HEK293T (cell line): ENCODE data around the gene FARSA.
A peak's percentile ranks its signal among the peaks of the same experiment; 100 is the strongest.

Experiments used
- CTCF ChIA-PET: fragments of 350-600 bp; formaldehyde crosslinking; extraction: SDS; loops from one replicate; lab custom pipeline; 2021; ENCODE audit warnings: antibody characterized with exemption, inconsistent platforms; lab: Yijun Ruan, JAX
- POLR2A ChIA-PET: fragments of 350-600 bp; formaldehyde crosslinking; extraction: SDS; loops from one replicate; lab custom pipeline; 2020; ENCODE audit warnings: antibody characterized with exemption, inconsistent platforms; lab: Yijun Ruan, JAX
- DNase-seq: peaks from one replicate; pipeline ENCODE4 v3.0.0; 2012; ENCODE audit warnings: mixed read lengths; ENCODE audit errors: extremely low spot score
- ARNT ChIP-seq: fragments of 450-650 bp; IDR thresholded peaks from 2 replicates; pipeline ENCODE4 v1.6.1; 2017; ENCODE audit warnings: mild to moderate bottlenecking
- BHLHE40 ChIP-seq: fragments of 450-650 bp; IDR thresholded peaks from 2 replicates; pipeline ENCODE4 v1.6.1; 2016; ENCODE audit warnings: mild to moderate bottlenecking, moderate library complexity, borderline replicate concordance
- CTBP1 ChIP-seq: fragments of 450-650 bp; IDR thresholded peaks from 2 replicates; pipeline ENCODE4 v1.6.1; 2016; ENCODE audit warnings: borderline replicate concordance
- ELF4 ChIP-seq: fragments of 450-650 bp; IDR thresholded peaks from 2 replicates; pipeline ENCODE4 v1.6.1; 2017; ENCODE audit warnings: antibody characterized with exemption
- FOXA1 ChIP-seq: fragments of 450-650 bp; IDR thresholded peaks from 2 replicates; pipeline ENCODE4 v1.6.1; 2016; ENCODE audit warnings: mild to moderate bottlenecking
- FOXK2 ChIP-seq: fragments of 450-650 bp; IDR thresholded peaks from 2 replicates; pipeline ENCODE4 v1.6.1; 2016; ENCODE audit warnings: mild to moderate bottlenecking
- FOXM1 ChIP-seq: fragments of 450-650 bp; IDR thresholded peaks from 2 replicates; pipeline ENCODE4 v1.6.1; 2017; ENCODE audit warnings: mild to moderate bottlenecking, borderline replicate concordance
- HDGF ChIP-seq: fragments of 450-650 bp; IDR thresholded peaks from 2 replicates; pipeline ENCODE4 v1.6.1; 2017; ENCODE audit warnings: antibody characterized with exemption, borderline replicate concordance
- L3MBTL2 ChIP-seq: fragments of 450-650 bp; conservative IDR thresholded peaks from 2 replicates; pipeline ENCODE4 v1.6.1; 2016; ENCODE audit warnings: mild to moderate bottlenecking
- LEF1 ChIP-seq: fragments of 450-650 bp; IDR thresholded peaks from 2 replicates; pipeline ENCODE4 v1.6.1; 2017; ENCODE audit warnings: mild to moderate bottlenecking, borderline replicate concordance
- NFRKB ChIP-seq: fragments of 450-650 bp; IDR thresholded peaks from 2 replicates; pipeline ENCODE4 v1.6.1; 2016; ENCODE audit warnings: mild to moderate bottlenecking, moderate library complexity
- PKNOX1 ChIP-seq: fragments of 450-650 bp; IDR thresholded peaks from 2 replicates; pipeline ENCODE4 v1.6.1; 2016
- SP1 ChIP-seq: fragments of 450-650 bp; IDR thresholded peaks from 2 replicates; pipeline ENCODE4 v1.6.1; 2017
- SUZ12 ChIP-seq: fragments of 450-650 bp; IDR thresholded peaks from 2 replicates; pipeline ENCODE4 v1.6.1; 2016; ENCODE audit warnings: mild to moderate bottlenecking
- TARDBP ChIP-seq: fragments of 450-650 bp; IDR thresholded peaks from 2 replicates; pipeline ENCODE4 v1.6.1; 2016
- ZNF384 ChIP-seq: fragments of 450-650 bp; IDR thresholded peaks from 2 replicates; pipeline ENCODE4 v1.6.1; 2016

Gene FARSA

GRCh38 chr19:12899891-12900518, 33.5 kb downstream of the FARSA start:
- TF ChIP-seq ELF4, result no peak
- no peak for TF ChIP-seq ARNT
- TF ChIP-seq ZNF384, result no peak
- no peak for TF ChIP-seq SP1
- TF ChIP-seq FOXK2, result no peak
- TF ChIP-seq L3MBTL2, result no peak
- TF ChIP-seq NFRKB, result no peak
- no peak for TF ChIP-seq TARDBP
- no peak for TF ChIP-seq SUZ12
- TF ChIP-seq PKNOX1, result no peak
- no peak for TF ChIP-seq LEF1
- no peak for TF ChIP-seq CTBP1
- no peak for TF ChIP-seq FOXA1
- TF ChIP-seq FOXM1, result no peak
- TF ChIP-seq HDGF, result no peak
- TF ChIP-seq BHLHE40, result no peak
- CTCF ChIA-PET, result no interaction called here
- POLR2A ChIA-PET, result interaction anchor here (0.6 to 1.0 kb wide), 3 partner anchors 9 to 233 kb away, joined by 3 to 4 read pairs (median 3); partner anchors contain the start of genes FARSA and GCDH
- DNase-seq, result no peak

DNA sequence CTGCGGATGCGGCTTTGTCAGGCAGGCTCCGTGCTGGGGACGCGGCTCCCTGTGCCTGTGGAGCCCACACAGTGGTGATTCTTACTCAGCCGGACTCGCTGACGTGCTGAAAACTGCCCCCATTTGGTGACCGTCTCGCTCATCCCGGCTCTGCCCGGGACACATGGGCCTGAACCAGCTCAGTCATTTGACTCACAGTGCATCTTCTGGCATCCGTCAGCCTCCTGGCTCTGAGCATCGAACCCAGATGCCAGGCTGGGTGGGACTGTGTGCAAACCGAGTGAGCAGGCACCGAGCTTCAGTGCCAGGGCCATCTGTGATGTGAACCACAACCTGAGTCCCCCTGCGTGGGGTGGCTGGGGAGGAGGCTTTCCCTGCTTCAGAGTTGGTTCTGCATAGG, 37.1 kb downstream of the FARSA start:
- TF ChIP-seq ARNT, result no peak
- TF ChIP-seq LEF1, result no peak
- no peak for TF ChIP-seq SP1
- TF ChIP-seq SUZ12, result no peak
- TF ChIP-seq L3MBTL2, result no peak
- TF ChIP-seq ELF4, result no peak
- no peak for TF ChIP-seq HDGF
- TF ChIP-seq FOXK2, result no peak
- no peak for TF ChIP-seq FOXM1
- no peak for TF ChIP-seq BHLHE40
- TF ChIP-seq PKNOX1, result no peak
- TF ChIP-seq ZNF384, result no peak
- no peak for TF ChIP-seq NFRKB
- no peak for TF ChIP-seq TARDBP
- TF ChIP-seq CTBP1, result no peak
- TF ChIP-seq FOXA1, result no peak
- POLR2A ChIA-PET, result no interaction called here
- DNase-seq, result no peak
- CTCF ChIA-PET, result no interaction called here

DNA sequence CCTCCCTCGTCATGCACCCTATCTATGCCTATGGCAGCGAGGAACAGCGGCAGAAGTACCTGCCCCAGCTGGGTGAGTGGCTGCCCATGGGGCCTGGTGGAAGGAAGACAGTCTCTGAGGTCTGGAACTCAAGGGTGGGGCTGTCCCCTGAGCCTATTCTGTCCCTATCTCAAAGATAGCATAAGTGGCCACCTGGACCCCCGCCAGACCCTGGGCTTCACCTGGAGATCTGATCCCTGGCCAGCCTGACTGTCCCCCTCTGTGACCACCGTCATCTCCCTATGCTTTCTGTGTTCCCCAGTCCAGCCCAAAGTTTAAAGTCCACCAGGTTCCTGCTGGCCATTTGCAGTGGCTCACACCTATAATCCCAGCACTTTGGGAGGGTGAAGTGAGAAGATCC, 39.9 kb downstream of the FARSA start:
- CTCF ChIA-PET, result no interaction called here
- POLR2A ChIA-PET, result interaction anchor here (0.8 kb wide), 1 partner anchor 26 kb away, joined by 3 read pairs; the partner anchor contains the start of gene SYCE2
- TF ChIP-seq CTBP1 (no peak), HDGF (no peak), LEF1 (no peak), FOXM1 (no peak), FOXA1 (no peak)
- DNase-seq, result no peak

DNA sequence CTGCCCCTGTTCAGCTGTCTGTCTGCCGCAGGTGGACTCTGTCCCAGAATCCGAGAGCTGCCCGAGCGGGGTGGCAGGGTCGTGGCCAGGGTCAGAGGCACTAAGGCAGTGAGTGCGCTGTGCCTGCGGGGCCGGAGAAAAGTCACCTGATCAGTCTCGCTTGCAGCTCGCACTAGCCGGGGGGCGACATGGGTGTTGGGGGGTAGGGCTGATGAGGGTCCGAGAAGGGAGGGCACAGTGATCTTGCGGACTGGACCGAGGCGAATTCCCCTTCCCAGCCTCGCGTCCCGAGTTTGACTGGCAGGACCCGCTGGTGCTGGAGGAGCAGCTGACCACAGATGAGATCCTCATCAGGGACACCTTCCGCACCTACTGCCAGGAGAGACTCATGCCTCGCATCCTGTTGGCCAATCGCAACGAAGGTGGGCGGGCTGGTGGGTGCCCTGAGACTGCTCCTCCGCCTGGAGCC, 41.9 kb downstream of the FARSA start:
- TF ChIP-seq TARDBP (no peak), BHLHE40 (no peak), FOXM1 (no peak), L3MBTL2 (no peak), FOXA1 (no peak)
- ChIA-PET CTCF (interaction anchor here (0.8 to 1.3 kb wide), 2 partner anchors 54 to 86 kb away, joined by 3 to 4 read pairs; no protein-coding TSS in a partner anchor), POLR2A (interaction anchor here (0.7 to 2.4 kb wide), 16 partner anchors 8 to 118 kb away, joined by 3 to 26 read pairs (median 4); partner anchors contain the start of genes DNASE2, RNASEH2A and SYCE2)
- DNase-seq, result no peak

DNA sequence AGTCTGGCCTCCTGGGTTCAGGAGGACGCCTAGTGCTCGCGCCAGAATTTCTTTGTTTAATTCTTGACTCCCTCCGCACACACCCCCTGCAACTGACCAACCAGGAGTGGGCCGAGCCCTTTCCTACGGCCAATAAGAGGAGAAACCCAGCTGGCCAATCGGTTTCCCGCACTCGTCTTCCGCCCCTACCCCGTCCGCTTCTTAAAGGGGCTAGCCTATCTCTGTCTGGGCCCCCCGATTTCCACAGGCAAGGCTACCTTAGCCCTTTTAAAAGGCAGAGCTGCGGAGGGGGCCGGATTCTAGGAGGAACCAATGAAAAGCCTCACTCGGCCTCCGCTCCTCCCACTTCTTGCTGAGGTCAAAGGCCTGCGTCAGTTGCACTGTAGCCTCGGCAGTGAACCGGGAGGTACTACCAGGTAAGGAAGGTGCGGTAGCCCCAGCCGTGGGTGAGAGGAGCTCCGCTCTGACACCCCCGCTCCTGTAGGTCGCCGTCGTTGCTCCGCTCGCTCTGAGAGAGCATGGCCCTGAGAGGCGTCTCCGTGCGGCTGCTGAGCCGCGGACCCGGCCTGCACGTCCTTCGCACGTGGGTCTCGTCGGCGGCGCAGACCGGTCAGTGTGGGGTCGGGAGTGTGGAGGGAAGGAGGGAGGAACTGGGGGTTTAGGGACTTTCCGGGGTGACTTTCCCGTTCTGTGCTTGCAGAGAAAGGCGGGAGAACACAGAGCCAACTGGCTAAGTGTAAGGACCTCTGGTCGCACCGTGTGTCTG, 42.5 kb downstream of the FARSA start, which contains the start of gene GCDH:
Gene GCDH, plus strand, starts transcription at position 374 of the 766 bp plus-strand sequence. Its CDS starts 145 bp downstream, at position 519.
- ChIA-PET POLR2A (interaction anchor here (0.7 to 2.4 kb wide), 23 partner anchors 8 to 118 kb away, joined by 3 to 26 read pairs (median 3); partner anchors contain the start of genes CALR, DNASE2, FARSA and RNASEH2A), CTCF (interaction anchor here (0.7 to 1.3 kb wide), 3 partner anchors 54 to 87 kb away, joined by 3 to 4 read pairs (median 4); no protein-coding TSS in a partner anchor)
- peak; percentile 93 for DNase-seq
- no peak for TF ChIP-seq FOXK2
- TF ChIP-seq FOXM1, result peak; percentile 96
- no peak for TF ChIP-seq PKNOX1
- TF ChIP-seq HDGF, result no peak
- TF ChIP-seq L3MBTL2, result peak; percentile 98
- TF ChIP-seq NFRKB, result no peak
- no peak for TF ChIP-seq SP1
- TF ChIP-seq LEF1, result no peak
